Measurements from ENCODE around the gene ARAP2. TPM values are rescaled to one million over a fixed set of nuclear protein-coding genes. Genes with fewer than 3 reads are reported as not detected.

Gene ARAP2
- total and polyA plus RNA-seq, 10 donors, result 6.8 to 161 (median 69.6) TPM

DNA sequence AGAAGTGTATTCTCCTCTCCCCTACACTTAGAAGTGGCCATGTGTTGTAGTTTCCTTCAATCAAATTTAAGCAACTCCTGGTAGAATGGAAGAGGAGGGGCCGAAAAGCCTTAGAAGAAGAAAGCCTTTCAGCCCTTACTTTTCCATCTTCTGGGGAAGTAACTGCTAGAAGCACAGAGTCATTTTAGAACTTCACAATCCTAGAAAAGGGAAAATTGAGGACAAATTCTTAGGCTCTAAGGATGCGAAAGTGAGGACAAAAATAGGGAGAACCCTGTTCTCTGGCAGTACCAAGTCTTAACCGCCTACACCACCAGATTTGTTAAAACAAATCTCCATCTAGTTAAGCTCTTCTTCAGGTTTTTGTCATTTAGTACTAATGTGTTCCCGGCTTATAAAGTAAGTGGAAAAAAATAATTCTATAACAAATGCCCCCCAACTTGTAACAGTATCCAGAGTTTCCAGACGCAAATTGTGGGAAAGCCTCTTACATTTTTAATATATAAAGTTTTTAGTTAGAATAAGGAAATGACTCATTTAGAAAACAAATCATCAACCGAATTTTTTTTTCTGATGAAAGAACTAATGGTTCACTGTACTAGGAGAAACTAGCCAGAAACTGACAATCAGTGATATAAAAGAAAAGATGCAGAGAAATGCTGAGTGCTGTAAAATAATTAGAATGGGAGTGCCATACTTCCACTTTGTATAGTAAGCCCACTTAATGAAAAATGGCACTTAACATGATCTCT, 76.0 kb downstream of the ARAP2 start:
- Histone ChIP-seq H3K27ac (no peak overlapping the region), H3K36me3 (peaks cover 0 to 57% (median 23%) of the 10 kb centered on the region in 6 donors), H3K9me3 (no peaks in the 10 kb centered on the region), H3K27me3 (replicated peaks in 1 of 7) (no peaks in the 10 kb centered on the region), H3K4me1 (no peaks in the 10 kb centered on the region), H3K4me3 (no peak overlapping the region)
- intact Hi-C loops (cut with DNase I; ENCODE audit: low total_unique reads), result no loop called here
- TF ChIP-seq POLR2AphosphoS5 (IDR thresholded peaks at IDR 0.05), result no peak
- TF ChIP-seq POLR2A (IDR thresholded peaks at IDR 0.05), result no peak
- TF ChIP-seq, protein P1, sequence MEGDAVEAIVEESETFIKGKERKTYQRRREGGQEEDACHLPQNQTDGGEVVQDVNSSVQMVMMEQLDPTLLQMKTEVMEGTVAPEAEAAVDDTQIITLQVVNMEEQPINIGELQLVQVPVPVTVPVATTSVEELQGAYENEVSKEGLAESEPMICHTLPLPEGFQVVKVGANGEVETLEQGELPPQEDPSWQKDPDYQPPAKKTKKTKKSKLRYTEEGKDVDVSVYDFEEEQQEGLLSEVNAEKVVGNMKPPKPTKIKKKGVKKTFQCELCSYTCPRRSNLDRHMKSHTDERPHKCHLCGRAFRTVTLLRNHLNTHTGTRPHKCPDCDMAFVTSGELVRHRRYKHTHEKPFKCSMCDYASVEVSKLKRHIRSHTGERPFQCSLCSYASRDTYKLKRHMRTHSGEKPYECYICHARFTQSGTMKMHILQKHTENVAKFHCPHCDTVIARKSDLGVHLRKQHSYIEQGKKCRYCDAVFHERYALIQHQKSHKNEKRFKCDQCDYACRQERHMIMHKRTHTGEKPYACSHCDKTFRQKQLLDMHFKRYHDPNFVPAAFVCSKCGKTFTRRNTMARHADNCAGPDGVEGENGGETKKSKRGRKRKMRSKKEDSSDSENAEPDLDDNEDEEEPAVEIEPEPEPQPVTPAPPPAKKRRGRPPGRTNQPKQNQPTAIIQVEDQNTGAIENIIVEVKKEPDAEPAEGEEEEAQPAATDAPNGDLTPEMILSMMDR (IDR thresholded peaks at IDR 0.05 in 8 of 11, conservative IDR thresholded peaks at IDR 0.05 in 3 of 11), result no peak
- 82 to 90% (median 86%) methylated on average over 6 of the region's 6 CpGs for WGBS, 5 donors
- no peak for DNase-seq

DNA sequence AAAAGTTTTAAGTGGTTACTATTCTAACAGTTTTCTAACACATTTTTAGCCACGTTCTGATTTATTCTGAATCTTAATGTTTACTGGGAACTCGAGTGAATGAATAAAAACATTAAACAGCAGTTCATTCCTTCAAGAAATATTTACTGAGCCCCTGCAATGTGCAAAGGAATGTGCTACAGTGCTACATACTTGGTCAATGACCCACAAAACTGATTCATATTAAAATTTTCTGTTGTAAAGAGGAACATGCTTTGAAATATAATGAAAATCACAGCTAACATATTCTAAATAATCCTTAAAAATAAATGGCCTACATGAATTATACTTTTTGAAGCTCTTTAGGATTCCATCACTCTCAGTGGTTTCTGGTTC, 78.7 kb downstream of the ARAP2 start:
- DNase-seq, result no peak
- Histone ChIP-seq H3K27me3 (replicated peaks in 1 of 7) (no peaks in the 10 kb centered on the region), H3K4me1 (no peaks in the 10 kb centered on the region), H3K9me3 (no peaks in the 10 kb centered on the region), H3K4me3 (no peak overlapping the region), H3K27ac (no peak overlapping the region), H3K36me3 (peaks cover 0 to 73% (median 33%) of the 10 kb centered on the region in 6 donors)
- intact Hi-C loops (cut with DNase I; ENCODE audit: low total_unique reads), result no loop called here
- 70 to 88% (median 80%) methylated on average over 2 of the region's 2 CpGs for WGBS, 5 donors
- TF ChIP-seq, protein P1 (IDR thresholded peaks at IDR 0.05 in 8 of 11, conservative IDR thresholded peaks at IDR 0.05 in 3 of 11), result no peak
- TF ChIP-seq POLR2AphosphoS5 (IDR thresholded peaks at IDR 0.05) (no peak), POLR2A (IDR thresholded peaks at IDR 0.05) (no peak)

DNA sequence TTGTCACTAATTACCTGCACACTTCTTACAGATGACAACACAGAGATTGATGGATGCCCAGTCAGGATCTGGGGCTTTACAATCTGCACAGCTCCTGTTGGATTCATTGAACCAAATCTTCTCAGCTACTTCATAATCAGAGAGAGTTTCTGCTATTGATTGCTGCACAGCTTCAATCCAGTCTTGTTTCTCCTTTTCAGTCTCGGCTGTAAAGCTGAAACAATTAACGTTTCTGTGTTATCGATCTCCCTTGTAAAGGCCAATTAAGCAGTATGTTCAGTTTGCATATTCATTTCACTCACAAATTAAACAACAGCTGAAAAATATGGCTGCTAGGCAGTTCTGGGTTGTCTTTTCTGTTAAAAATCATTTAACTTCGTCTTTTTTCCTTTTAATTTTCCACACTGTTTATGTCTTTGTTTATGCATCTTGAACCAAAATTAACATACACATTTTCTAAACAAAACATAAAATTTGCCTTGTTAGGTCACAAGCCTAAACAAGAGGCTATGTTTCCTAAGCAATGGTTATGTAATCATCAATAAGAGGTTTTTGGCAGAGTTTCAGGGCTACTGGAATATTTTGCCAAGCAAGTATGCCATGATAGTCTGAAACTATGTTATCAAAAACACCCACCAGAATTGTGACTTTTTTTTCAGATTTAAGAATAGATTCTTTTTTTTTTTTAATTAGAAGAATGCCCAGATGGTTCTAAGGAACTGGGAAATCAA, 79.2 kb downstream of the ARAP2 start:
- Histone ChIP-seq H3K36me3 (peaks cover 0 to 76% (median 35%) of the 10 kb centered on the region in 6 donors), H3K27me3 (replicated peaks in 1 of 7) (no peaks in the 10 kb centered on the region), H3K4me1 (no peaks in the 10 kb centered on the region), H3K4me3 (no peak overlapping the region), H3K27ac (no peak overlapping the region), H3K9me3 (no peaks in the 10 kb centered on the region)
- DNase-seq, result no peak
- intact Hi-C loops (cut with DNase I; ENCODE audit: low total_unique reads), result no loop called here
- TF ChIP-seq POLR2A (IDR thresholded peaks at IDR 0.05) (no peak), POLR2AphosphoS5 (IDR thresholded peaks at IDR 0.05) (no peak)
- TF ChIP-seq, protein P1 (IDR thresholded peaks at IDR 0.05 in 8 of 11, conservative IDR thresholded peaks at IDR 0.05 in 3 of 11), result no peak
- 91 to 96% (median 93%) methylated on average over 4 of the region's 4 CpGs for WGBS, 5 donors

DNA sequence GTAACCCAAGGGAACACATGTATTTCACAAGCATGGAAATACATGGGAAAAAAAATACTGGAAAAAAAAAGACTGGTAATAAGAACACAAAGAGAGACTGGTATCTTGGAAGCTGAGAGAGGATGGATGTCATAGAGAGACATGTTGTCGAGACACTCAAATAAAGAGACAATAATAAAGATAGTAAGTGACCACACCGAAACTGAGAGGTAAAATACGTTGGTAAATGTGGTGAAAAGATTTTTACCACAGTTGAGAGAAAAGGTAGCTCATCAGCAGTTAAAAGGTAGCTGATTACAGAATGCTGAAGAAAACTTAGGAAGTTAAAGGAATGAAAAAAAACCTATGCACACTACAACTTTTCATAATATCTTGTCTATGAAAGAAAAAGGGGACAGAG, 81.1 kb downstream of the ARAP2 start:
- Histone ChIP-seq H3K9me3 (no peaks in the 10 kb centered on the region), H3K4me1 (no peaks in the 10 kb centered on the region), H3K36me3 (peaks cover 0 to 92% (median 52%) of the 10 kb centered on the region in 6 donors), H3K27me3 (replicated peaks in 1 of 7) (no peaks in the 10 kb centered on the region), H3K4me3 (no peak overlapping the region), H3K27ac (no peak overlapping the region)
- TF ChIP-seq, protein P1 (IDR thresholded peaks at IDR 0.05 in 8 of 11, conservative IDR thresholded peaks at IDR 0.05 in 3 of 11), result no peak
- TF ChIP-seq POLR2A (IDR thresholded peaks at IDR 0.05), result no peak
- no peak for TF ChIP-seq POLR2AphosphoS5 (IDR thresholded peaks at IDR 0.05)
- no peak for DNase-seq
- 81 to 88% (median 83%) methylated on average over 3 of the region's 3 CpGs for WGBS, 5 donors
- intact Hi-C loops (cut with DNase I; ENCODE audit: low total_unique reads), result no loop called here

Data from spleen (tissue), 11 donors.